ENCODE measurements around the gene NFKB2.

Gene NFKB2

GRCh38 chr10:102434394-102435132, 39.1 kb downstream of the NFKB2 start:
- DNase-seq (ENCODE audit: low spot score): no peak
- no peak for TF ChIP-seq CTCF (IDR thresholded peaks at IDR 0.05; ENCODE audit: extremely low read depth, missing control alignments)

GRCh38 chr10:102435133-102435497, 39.6 kb downstream of the NFKB2 start:
- no peak for DNase-seq (ENCODE audit: low spot score)
- TF ChIP-seq CTCF (IDR thresholded peaks at IDR 0.05; ENCODE audit: extremely low read depth, missing control alignments): no peak

- TF ChIP-seq CTCF (IDR thresholded peaks at IDR 0.05; ENCODE audit: extremely low read depth, missing control alignments): no peak
- DNase-seq (ENCODE audit: low spot score): no peak
Measured at GRCh38 chr10:102435529-102436233, 40.2 kb downstream of the NFKB2 start.

- no peak for DNase-seq (ENCODE audit: low spot score)
- TF ChIP-seq CTCF (IDR thresholded peaks at IDR 0.05; ENCODE audit: extremely low read depth, missing control alignments): no peak
Measured at GRCh38 chr10:102436312-102436711, 40.8 kb downstream of the NFKB2 start.

GRCh38 chr10:102437515-102437914, 42.0 kb downstream of the NFKB2 start:
- no peak for DNase-seq (ENCODE audit: low spot score)
- TF ChIP-seq CTCF (IDR thresholded peaks at IDR 0.05; ENCODE audit: extremely low read depth, missing control alignments): no peak

- TF ChIP-seq CTCF (IDR thresholded peaks at IDR 0.05; ENCODE audit: extremely low read depth, missing control alignments): no peak
- no peak for DNase-seq (ENCODE audit: low spot score)
Measured at GRCh38 chr10:102438374-102438773, 42.9 kb downstream of the NFKB2 start.

- no peak for TF ChIP-seq CTCF (IDR thresholded peaks at IDR 0.05; ENCODE audit: extremely low read depth, missing control alignments)
Measured at GRCh38 chr10:102444851-102445250, 49.3 kb downstream of the NFKB2 start.

More at GRCh38 chr10:102444851-102445250, 49.3 kb downstream of the NFKB2 start:
- no peak for DNase-seq (ENCODE audit: low spot score)
